GM12892 (cell line): ENCODE results near the gene NRAS.
A peak's percentile ranks its signal among the peaks of the same experiment; 100 is the strongest.

Experiments used
- POLR2A ChIP-seq: IDR thresholded peaks from 2 replicates; pipeline ENCODE4 v1.6.1; 2011; ENCODE audit warnings: low read depth, low read length, control low read depth
- POLR2AphosphoS5 ChIP-seq: IDR thresholded peaks from 2 replicates; pipeline ENCODE4 v1.6.1; 2011; ENCODE audit warnings: low read depth, low read length, control low read depth
- TAF1 ChIP-seq: IDR thresholded peaks from 2 replicates; pipeline ENCODE4 v1.6.1; 2011; ENCODE audit warnings: low read depth, mild to moderate bottlenecking, control low read depth, low read length, borderline replicate concordance

DNA sequence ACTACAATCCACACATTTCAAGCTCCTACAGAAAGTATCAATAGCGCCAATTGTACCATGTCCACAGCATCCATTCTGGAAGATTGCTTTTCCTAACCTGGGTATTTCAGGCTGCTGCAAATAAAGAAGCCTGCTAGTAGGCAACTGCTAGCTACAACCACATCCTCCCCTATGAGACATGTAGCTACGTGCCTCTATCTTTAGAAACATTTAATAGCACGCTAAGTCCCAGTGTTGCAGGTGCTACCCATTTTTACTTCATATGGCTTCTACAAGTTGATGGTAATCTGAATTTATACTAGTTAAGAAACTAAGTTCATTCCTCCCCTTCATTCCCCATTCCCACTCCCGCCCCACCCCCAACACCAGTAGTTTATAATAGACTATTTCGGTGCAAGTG lies 13.8 kb downstream of the NRAS start:
- TF ChIP-seq POLR2AphosphoS5 (0 out of 2 replicates have a peak, but pooled peaks have one; percentile 11), POLR2A (no peak), TAF1 (no peak)
